Thyroid gland (tissue), 4 donors: ENCODE measurements around the gene ARMH2. TPM values are rescaled to one million over a fixed set of nuclear protein-coding genes. Genes with fewer than 3 reads are reported as not detected.

Source experiments
- DNase-seq, 2 donors: peaks; one replicate each; pipeline ENCODE4 v3.0.0-alpha.2; 2019
- H3K27ac ChIP-seq, 3 donors: fragments of 200-600 bp; sonication (generic); 1 replicate in 2 of 3; 2 replicates in 1 of 3; pipeline ENCODE4 v1.5.1; 2016 to 2019; ENCODE audit warnings: mild to moderate bottlenecking in 1 of 3, moderate library complexity in 1 of 3
- H3K27me3 ChIP-seq: fragments of 200-600 bp; sonication (generic); one replicate; pipeline ENCODE4 v1.5.1; 2019
- H3K36me3 ChIP-seq, 2 donors: fragments of 200-600 bp; sonication (generic); one replicate each; pipeline ENCODE4 v1.5.1; 2016 to 2019
- H3K4me1 ChIP-seq, 2 donors: fragments of 200-600 bp; sonication (generic); one replicate each; pipeline ENCODE4 v1.5.1; 2017 to 2019
- H3K4me3 ChIP-seq, 3 donors: fragments of 200-600 bp; sonication (generic); replicated peaks in 1 of 3; 1 replicate in 2 of 3; 2 replicates in 1 of 3; pipeline ENCODE4 v1.5.1; 2016; ENCODE audit warnings: mild to moderate bottlenecking in 1 of 3
- H3K9me3 ChIP-seq: fragments of 200-600 bp; sonication (generic); one replicate; pipeline ENCODE4 v1.5.1; 2017
- CTCF ChIP-seq, 6 experiments: fragments of 200-600 bp in 3 of 6; fragments of 450-650 bp in 3 of 6; sonication (generic) in 3 of 6; IDR thresholded peaks; one replicate each; pipeline ENCODE4 v1.5.1; 2016 to 2019; ENCODE audit warnings: antibody characterized with exemption in 6 of 6, mild to moderate bottlenecking in 2 of 6, inconsistent platforms in 1 of 6, moderate library complexity in 1 of 6
- POLR2A ChIP-seq, 2 donors: fragments of 450-650 bp; IDR thresholded peaks; one replicate each; pipeline ENCODE4 v1.6.1; 2017; ENCODE audit warnings: antibody characterized with exemption in 2 of 2, mild to moderate bottlenecking in 2 of 2, moderate library complexity in 1 of 2
- WGBS, 2 donors: methylation state at CpG; one replicate each; pipeline ENCODE4 v1.1.5; 2017; 5-methylcytosine and 5-hydroxymethylcytosine counted together
- intact Hi-C: fragments of 100-400 bp; cut with DNase I; formaldehyde crosslinking; loops from one replicate; pipeline ENCODE4 v1.15.1; 2023
- total RNA-seq, 4 donors: library from RNA; depleted of rRNA; stranded (reverse); fragments of >200 nt; gene quantifications; one replicate each; pipeline ENCODE4 v1.2.3, GENCODE V29; 2016

The ARMH2 gene
- total RNA-seq, 4 donors from 2014 or later = not detected

- no peak for TF ChIP-seq CTCF (IDR thresholded peaks at IDR 0.05)
- no peak for TF ChIP-seq POLR2A (IDR thresholded peaks at IDR 0.05)
- H3K27me3 ChIP-seq = no peaks in the 10 kb centered on the region
- no peaks in the 10 kb centered on the region for H3K36me3 ChIP-seq
- no peak overlapping the region for H3K4me3 ChIP-seq
- H3K27ac ChIP-seq = no peak overlapping the region
- no peaks in the 10 kb centered on the region for H3K9me3 ChIP-seq
- intact Hi-C loops = no loop called here
- no peak for DNase-seq
- H3K4me1 ChIP-seq = peaks cover 9 to 12% of the 10 kb centered on the region in 2 donors
Observed at GRCh38 chr6:24761851-24762250, 36.9 kb downstream of the ARMH2 start.

- Histone ChIP-seq H3K36me3 (no peaks in the 10 kb centered on the region), H3K4me1 (peaks cover 9 to 12% of the 10 kb centered on the region in 2 donors), H3K4me3 (no peak overlapping the region), H3K9me3 (no peaks in the 10 kb centered on the region), H3K27ac (no peak overlapping the region), H3K27me3 (no peaks in the 10 kb centered on the region)
- DNase-seq = no peak
- 89 to 93% methylated on average over 9 to 16 of the region's 17 CpGs for WGBS, 2 donors
- intact Hi-C loops = no loop called here
- TF ChIP-seq CTCF (IDR thresholded peaks at IDR 0.05) (no peak), POLR2A (IDR thresholded peaks at IDR 0.05) (no peak)
Observed at GRCh38 chr6:24761193-24761835, 37.4 kb downstream of the ARMH2 start.

GRCh38 chr6:24760210-24760609, 38.5 kb downstream of the ARMH2 start:
- intact Hi-C loops = no loop called here
- no peak for DNase-seq
- H3K27me3 ChIP-seq = no peaks in the 10 kb centered on the region

GRCh38 chr6:24759718-24760117, 39.0 kb downstream of the ARMH2 start:
- H3K27me3 ChIP-seq = no peaks in the 10 kb centered on the region
- intact Hi-C loops = no loop called here
- no peak for DNase-seq
- H3K36me3 ChIP-seq = no peaks in the 10 kb centered on the region
- WGBS, 2 donors = 91 to 94% methylated on average over 3 of the region's 3 CpGs
- peak overlapping the region in 1 of 3 donors; percentile 68 for H3K27ac ChIP-seq
- H3K9me3 ChIP-seq = no peaks in the 10 kb centered on the region
- no peak overlapping the region for H3K4me3 ChIP-seq
- peaks cover 9 to 12% of the 10 kb centered on the region in 2 donors for H3K4me1 ChIP-seq
- no peak for TF ChIP-seq POLR2A (IDR thresholded peaks at IDR 0.05)
- no peak for TF ChIP-seq CTCF (IDR thresholded peaks at IDR 0.05)

More at GRCh38 chr6:24760210-24760609, 38.5 kb downstream of the ARMH2 start:
- WGBS, 2 donors = 97% methylated on average over 5 of the region's 5 CpGs
- H3K36me3 ChIP-seq = no peaks in the 10 kb centered on the region
- H3K4me1 ChIP-seq = peaks cover 9 to 12% of the 10 kb centered on the region in 2 donors
- H3K27ac ChIP-seq = no peak overlapping the region
- H3K4me3 ChIP-seq = no peak overlapping the region
- TF ChIP-seq CTCF (IDR thresholded peaks at IDR 0.05) (no peak), POLR2A (IDR thresholded peaks at IDR 0.05) (no peak)
- H3K9me3 ChIP-seq = no peaks in the 10 kb centered on the region

- intact Hi-C loops = no loop called here
- H3K4me3 ChIP-seq = no peak overlapping the region
- H3K36me3 ChIP-seq = no peaks in the 10 kb centered on the region
- no peaks in the 10 kb centered on the region for H3K9me3 ChIP-seq
- H3K27ac ChIP-seq = no peak overlapping the region
- no peaks in the 10 kb centered on the region for H3K27me3 ChIP-seq
- DNase-seq = no peak
- WGBS, 2 donors = 96% methylated on average over 6 of the region's 6 CpGs
- no peak for TF ChIP-seq POLR2A (IDR thresholded peaks at IDR 0.05)
- TF ChIP-seq CTCF (IDR thresholded peaks at IDR 0.05) = no peak
- H3K4me1 ChIP-seq = peaks cover 4 to 6% of the 10 kb centered on the region in 2 donors
Observed at GRCh38 chr6:24757611-24758010, 41.1 kb downstream of the ARMH2 start.
